Activated naive CD4-positive, alpha-beta T cell treated with anti-CD3 and anti-CD28 coated beads, Interleukin-2, amount 10 ng/mL, durations not matched to agents 7 days and 5 days (primary cell): ENCODE results near the gene IL22RA2.

Experiments used
- CTCF ChIA-PET: fragments of 350-600 bp; sonication (Branson Sonifier 250); formaldehyde crosslinking; loops from one replicate; lab custom pipeline; 2021; ENCODE audit warnings: antibody characterized with exemption; lab: Charles Lee
- DNase-seq: peaks from one replicate; pipeline ENCODE4 v3.0.0-alpha.2; 2020
- H3K27ac Mint-ChIP-seq: one replicate; pipeline ENCODE4 v1.8.0; 2021; ENCODE audit warnings: mild to moderate bottlenecking, moderate library complexity, mixed read lengths
- H3K27me3 Mint-ChIP-seq: one replicate; pipeline ENCODE4 v1.8.0; 2021; ENCODE audit warnings: mild to moderate bottlenecking, mixed read lengths
- H3K36me3 Mint-ChIP-seq: one replicate; pipeline ENCODE4 v1.8.0; 2021; ENCODE audit warnings: mixed read lengths
- H3K4me1 Mint-ChIP-seq: one replicate; pipeline ENCODE4 v1.8.0; 2021; ENCODE audit warnings: mixed read lengths
- H3K4me3 Mint-ChIP-seq: one replicate; pipeline ENCODE4 v1.8.0; 2021; ENCODE audit warnings: mild to moderate bottlenecking, moderate library complexity, mixed read lengths
- H3K9me3 Mint-ChIP-seq: one replicate; pipeline ENCODE4 v1.8.0; 2021; ENCODE audit warnings: mixed read lengths

IL22RA2 gene

DNA sequence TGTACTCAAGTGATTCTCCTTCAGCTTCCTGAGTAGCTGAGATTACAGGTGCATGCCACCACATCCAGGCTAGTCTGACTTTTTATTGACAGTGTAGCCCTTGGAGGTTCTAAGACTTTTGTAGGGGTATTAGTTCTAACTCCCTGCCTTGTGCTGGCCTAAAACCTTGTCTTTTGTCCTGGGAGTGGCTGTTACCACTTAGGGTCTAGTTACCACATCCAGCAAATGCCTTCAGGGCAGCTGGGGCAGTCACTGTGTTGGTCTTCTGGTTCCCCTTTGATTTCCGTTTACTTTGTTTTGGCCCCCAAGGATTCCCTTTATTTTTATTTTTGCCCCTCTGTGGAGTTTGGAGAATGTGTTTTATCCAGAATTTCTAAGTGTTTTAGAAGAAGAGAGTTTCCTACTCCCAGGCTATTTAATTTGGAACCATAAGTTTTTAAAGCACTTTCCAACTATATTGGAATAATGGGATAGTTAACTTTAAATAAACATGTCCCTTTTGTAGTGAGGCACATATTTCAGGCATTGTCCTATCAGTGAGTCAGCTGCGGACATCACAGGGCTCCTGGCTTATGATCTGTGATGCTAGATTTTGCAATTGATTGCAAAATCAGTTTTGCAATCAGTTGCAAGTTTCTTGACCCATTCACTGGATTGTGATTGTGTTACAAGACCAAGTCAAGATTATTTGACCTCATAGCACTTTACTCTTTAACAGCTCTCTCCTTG is 25.0 kb downstream of the IL22RA2 start:
- Mint-ChIP-seq H3K4me3 (no peak overlapping the region), H3K27me3 (peaks cover 13% of the 10 kb centered on the region), H3K36me3 (peaks cover under 1% of the 10 kb centered on the region), H3K4me1 (no peaks in the 10 kb centered on the region), H3K9me3 (peaks cover 4% of the 10 kb centered on the region), H3K27ac (no peak overlapping the region)
- no peak for DNase-seq
- CTCF ChIA-PET, result no interaction called here

DNA sequence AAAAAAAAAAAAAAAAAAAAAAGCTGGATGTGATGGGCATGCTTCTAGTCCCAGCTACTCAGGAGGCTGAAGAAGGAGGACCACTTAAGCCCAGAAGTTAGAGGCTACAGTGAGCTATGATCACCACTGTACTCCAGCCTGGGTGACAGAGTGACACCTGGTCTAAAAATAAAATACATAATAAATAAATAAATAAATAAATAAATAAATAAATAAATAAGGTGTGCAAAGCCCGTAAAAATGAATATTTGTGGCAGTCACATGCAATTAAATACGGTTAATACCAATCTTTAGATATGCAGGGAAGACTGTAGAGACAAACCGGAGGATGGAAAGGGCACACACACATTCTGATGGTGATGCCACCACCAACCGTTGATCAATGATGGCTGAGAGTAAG is 26.2 kb downstream of the IL22RA2 start:
- no peak overlapping the region for H3K4me3 Mint-ChIP-seq
- H3K4me1 Mint-ChIP-seq, result no peaks in the 10 kb centered on the region
- CTCF ChIA-PET, result interaction anchor here (0.7 kb wide), 1 partner anchor 581 kb away, joined by 3 read pairs; no protein-coding TSS in a partner anchor
- H3K27me3 Mint-ChIP-seq, result peaks cover 17% of the 10 kb centered on the region
- no peak for DNase-seq
- no peak overlapping the region for H3K27ac Mint-ChIP-seq
- H3K9me3 Mint-ChIP-seq, result peaks cover 4% of the 10 kb centered on the region
- H3K36me3 Mint-ChIP-seq, result no peaks in the 10 kb centered on the region

- H3K4me1 Mint-ChIP-seq, result no peaks in the 10 kb centered on the region
- H3K9me3 Mint-ChIP-seq, result peaks cover 2% of the 10 kb centered on the region
- H3K36me3 Mint-ChIP-seq, result no peaks in the 10 kb centered on the region
- H3K27me3 Mint-ChIP-seq, result peaks cover 17% of the 10 kb centered on the region
- no peak overlapping the region for H3K27ac Mint-ChIP-seq
- no peak overlapping the region for H3K4me3 Mint-ChIP-seq
- no peak for DNase-seq
- CTCF ChIA-PET, result no interaction called here
These were observed 27.2 kb downstream of the IL22RA2 start for GRCh38 chr6:137146206-137146605.

- no peak overlapping the region for H3K4me3 Mint-ChIP-seq
- peaks cover 17% of the 10 kb centered on the region for H3K27me3 Mint-ChIP-seq
- no peaks in the 10 kb centered on the region for H3K36me3 Mint-ChIP-seq
- no peak overlapping the region for H3K27ac Mint-ChIP-seq
- no peaks in the 10 kb centered on the region for H3K4me1 Mint-ChIP-seq
- no peaks in the 10 kb centered on the region for H3K9me3 Mint-ChIP-seq
- DNase-seq, result no peak
- CTCF ChIA-PET, result no interaction called here
These were observed 28.0 kb downstream of the IL22RA2 start for GRCh38 chr6:137145421-137145820.

DNA sequence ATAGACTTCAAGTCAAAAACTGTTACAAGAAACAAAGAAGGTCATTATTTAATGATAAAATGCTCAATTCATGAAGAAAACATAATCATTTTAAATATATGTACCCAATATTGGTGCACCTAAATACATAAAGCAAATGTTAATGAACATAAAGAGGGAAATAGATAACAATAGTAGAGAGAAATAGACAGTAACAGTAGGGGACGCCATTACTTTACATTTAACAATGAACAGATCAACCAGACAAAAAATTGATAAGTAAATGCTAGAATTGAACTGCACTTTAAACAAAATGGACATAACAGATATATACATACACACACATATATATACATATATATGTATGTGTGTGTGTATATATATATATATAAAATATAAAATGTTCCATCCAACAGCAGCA is 37.4 kb downstream of the IL22RA2 start:
- Mint-ChIP-seq H3K36me3 (peaks cover 2% of the 10 kb centered on the region), H3K27ac (no peak overlapping the region), H3K9me3 (peaks cover 16% of the 10 kb centered on the region), H3K4me1 (no peaks in the 10 kb centered on the region), H3K4me3 (no peak overlapping the region), H3K27me3 (peaks cover 37% of the 10 kb centered on the region)
- CTCF ChIA-PET, result no interaction called here
- no peak for DNase-seq

- CTCF ChIA-PET, result interaction anchor here (0.9 kb wide), 1 partner anchor 181 kb away, joined by 3 read pairs; no protein-coding TSS in a partner anchor
- H3K27ac Mint-ChIP-seq, result no peak overlapping the region
- H3K36me3 Mint-ChIP-seq, result peaks cover 2% of the 10 kb centered on the region
- no peak overlapping the region for H3K4me3 Mint-ChIP-seq
- no peak for DNase-seq
- H3K4me1 Mint-ChIP-seq, result no peaks in the 10 kb centered on the region
- H3K27me3 Mint-ChIP-seq, result peaks cover 34% of the 10 kb centered on the region
- peaks cover 16% of the 10 kb centered on the region for H3K9me3 Mint-ChIP-seq
These were observed 39.0 kb downstream of the IL22RA2 start for GRCh38 chr6:137134483-137134882.

- Mint-ChIP-seq H3K27me3 (peaks cover 38% of the 10 kb centered on the region), H3K9me3 (peaks cover 16% of the 10 kb centered on the region), H3K36me3 (peaks cover 2% of the 10 kb centered on the region), H3K27ac (no peak overlapping the region), H3K4me1 (no peaks in the 10 kb centered on the region), H3K4me3 (no peak overlapping the region)
- no peak for DNase-seq
- CTCF ChIA-PET, result no interaction called here
These were observed 40.3 kb downstream of the IL22RA2 start for GRCh38 chr6:137133122-137133521.

DNA sequence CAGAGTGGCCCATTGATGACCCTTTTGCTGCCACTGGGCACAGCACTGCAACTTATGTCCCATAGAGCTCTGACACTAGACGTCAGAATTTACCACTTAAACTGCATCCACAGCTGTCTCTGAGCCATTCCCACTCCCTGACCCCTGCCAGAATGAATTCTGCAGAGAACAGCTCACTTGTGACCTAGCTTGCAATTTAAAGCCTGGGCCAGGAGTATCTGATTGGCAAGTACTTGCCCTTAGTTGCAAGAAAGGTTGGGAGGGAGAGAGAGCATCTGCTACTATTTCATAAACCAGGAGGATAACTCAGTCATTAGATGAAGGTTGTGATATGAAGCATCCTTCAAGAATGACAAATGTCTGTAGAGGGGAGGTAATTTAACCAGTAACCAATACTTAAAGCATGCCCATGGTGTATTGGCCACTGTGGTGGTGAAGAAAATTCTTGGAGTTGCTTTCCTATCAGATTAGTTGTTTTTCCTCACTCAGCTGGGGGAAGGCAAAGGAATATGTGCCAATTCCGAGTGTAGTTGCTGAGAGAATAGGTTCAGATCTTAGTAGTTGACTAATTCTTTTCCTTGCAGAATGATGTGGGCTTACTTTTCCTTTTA is 46.5 kb downstream of the IL22RA2 start:
- no peak overlapping the region for H3K27ac Mint-ChIP-seq
- H3K27me3 Mint-ChIP-seq, result peaks cover 18% of the 10 kb centered on the region
- no peaks in the 10 kb centered on the region for H3K36me3 Mint-ChIP-seq
- H3K9me3 Mint-ChIP-seq, result peaks cover 5% of the 10 kb centered on the region
- DNase-seq, result no peak
- H3K4me1 Mint-ChIP-seq, result peaks cover 4% of the 10 kb centered on the region
- CTCF ChIA-PET, result no interaction called here
- no peak overlapping the region for H3K4me3 Mint-ChIP-seq

- CTCF ChIA-PET, result no interaction called here
- Mint-ChIP-seq H3K27ac (no peak overlapping the region), H3K9me3 (peaks cover 13% of the 10 kb centered on the region), H3K36me3 (no peaks in the 10 kb centered on the region), H3K4me3 (no peak overlapping the region), H3K27me3 (peaks cover 5% of the 10 kb centered on the region), H3K4me1 (peaks cover 8% of the 10 kb centered on the region)
- no peak for DNase-seq
These were observed 50.4 kb downstream of the IL22RA2 start for GRCh38 chr6:137123078-137123477.

DNA sequence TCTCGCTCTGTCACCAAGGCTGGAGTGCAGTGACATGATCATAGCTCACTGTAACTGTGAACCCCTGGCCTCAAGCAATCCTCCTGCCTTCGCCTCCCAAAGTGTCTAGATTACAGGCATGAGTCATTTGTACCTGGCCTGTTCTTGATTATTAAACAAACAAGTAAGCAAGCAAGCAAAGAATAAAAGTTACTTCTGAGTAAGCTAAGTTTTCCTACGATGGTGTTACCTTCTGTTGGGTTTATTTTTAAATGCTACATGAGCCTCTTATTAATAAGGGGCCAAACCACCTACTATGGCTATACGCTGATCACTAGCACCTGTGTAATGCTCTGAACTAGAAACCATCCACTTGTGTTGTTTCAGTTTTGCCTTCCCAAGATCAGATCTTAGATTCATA is 50.8 kb downstream of the IL22RA2 start:
- Mint-ChIP-seq H3K4me1 (peaks cover 8% of the 10 kb centered on the region), H3K4me3 (no peak overlapping the region), H3K27ac (no peak overlapping the region), H3K36me3 (no peaks in the 10 kb centered on the region), H3K9me3 (peaks cover 12% of the 10 kb centered on the region), H3K27me3 (peaks cover 5% of the 10 kb centered on the region)
- DNase-seq, result no peak
- CTCF ChIA-PET, result no interaction called here

- Mint-ChIP-seq H3K27ac (no peak overlapping the region), H3K36me3 (no peaks in the 10 kb centered on the region), H3K9me3 (peaks cover 14% of the 10 kb centered on the region), H3K4me1 (peaks cover 8% of the 10 kb centered on the region), H3K4me3 (no peak overlapping the region), H3K27me3 (no peaks in the 10 kb centered on the region)
- CTCF ChIA-PET, result no interaction called here
- DNase-seq, result no peak
These were observed 51.9 kb downstream of the IL22RA2 start for GRCh38 chr6:137121401-137121997.

DNA sequence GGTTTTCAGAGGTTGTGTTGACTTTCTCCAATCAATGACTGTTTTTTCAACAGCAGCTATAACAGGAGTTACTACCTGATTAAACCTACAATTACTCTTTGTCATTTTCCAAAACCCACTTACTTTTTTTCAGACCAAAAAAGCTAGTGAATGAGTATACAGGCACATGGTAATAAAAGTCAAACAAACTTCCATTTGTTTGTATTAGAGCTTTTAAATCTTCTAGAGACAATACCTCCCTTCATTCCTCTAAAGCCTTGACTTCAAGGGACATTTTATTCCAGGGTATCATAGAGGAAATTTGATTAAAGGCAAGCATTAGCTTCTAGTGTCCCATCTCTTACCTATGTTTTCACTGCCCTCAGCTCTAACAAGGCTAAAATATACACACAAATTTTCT is 52.7 kb downstream of the IL22RA2 start:
- Mint-ChIP-seq H3K4me3 (no peak overlapping the region), H3K27me3 (no peaks in the 10 kb centered on the region), H3K4me1 (peaks cover 8% of the 10 kb centered on the region), H3K27ac (no peak overlapping the region), H3K36me3 (no peaks in the 10 kb centered on the region), H3K9me3 (peaks cover 12% of the 10 kb centered on the region)
- CTCF ChIA-PET, result no interaction called here
- DNase-seq, result no peak

GRCh38 chr6:137119196-137120104 is 54.0 kb downstream of the IL22RA2 start:
- H3K27me3 Mint-ChIP-seq, result no peaks in the 10 kb centered on the region

DNA sequence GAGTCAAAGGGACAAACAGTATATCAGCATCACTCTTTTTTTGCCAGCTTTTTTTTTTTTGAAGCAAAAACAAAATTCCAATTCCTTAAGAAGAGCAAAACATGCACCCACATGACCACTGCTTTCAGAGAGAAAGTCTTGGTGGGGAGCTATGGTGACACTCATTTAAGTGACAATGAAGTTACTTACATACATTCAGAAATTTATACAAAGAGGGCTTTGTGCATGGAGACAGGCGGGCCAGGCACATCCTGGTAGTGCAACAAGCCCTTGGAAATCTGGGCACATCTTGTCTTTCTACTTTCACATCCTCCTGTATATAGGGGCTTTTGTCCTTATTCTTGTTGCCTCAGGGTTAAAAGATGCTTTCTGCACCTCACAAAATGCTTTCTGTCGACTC is 55.9 kb downstream of the IL22RA2 start:
- CTCF ChIA-PET, result no interaction called here
- Mint-ChIP-seq H3K36me3 (no peaks in the 10 kb centered on the region), H3K4me3 (no peak overlapping the region), H3K9me3 (peaks cover 12% of the 10 kb centered on the region), H3K27me3 (no peaks in the 10 kb centered on the region), H3K4me1 (peaks cover 4% of the 10 kb centered on the region), H3K27ac (no peak overlapping the region)
- DNase-seq, result no peak

More at GRCh38 chr6:137119196-137120104, 54.0 kb downstream of the IL22RA2 start:
- no peaks in the 10 kb centered on the region for H3K36me3 Mint-ChIP-seq
- peaks cover 4% of the 10 kb centered on the region for H3K4me1 Mint-ChIP-seq
- DNase-seq, result no peak
- H3K9me3 Mint-ChIP-seq, result peaks cover 12% of the 10 kb centered on the region
- CTCF ChIA-PET, result no interaction called here
- H3K27ac Mint-ChIP-seq, result no peak overlapping the region
- H3K4me3 Mint-ChIP-seq, result no peak overlapping the region
